ENCODE measurements around the gene COL8A1.
"Not testable (repeated sequence)": the region's sequence is repeated elsewhere in the genome, so short reads cannot be mapped to it uniquely, and the experiment has no call there.

COL8A1 gene

DNA sequence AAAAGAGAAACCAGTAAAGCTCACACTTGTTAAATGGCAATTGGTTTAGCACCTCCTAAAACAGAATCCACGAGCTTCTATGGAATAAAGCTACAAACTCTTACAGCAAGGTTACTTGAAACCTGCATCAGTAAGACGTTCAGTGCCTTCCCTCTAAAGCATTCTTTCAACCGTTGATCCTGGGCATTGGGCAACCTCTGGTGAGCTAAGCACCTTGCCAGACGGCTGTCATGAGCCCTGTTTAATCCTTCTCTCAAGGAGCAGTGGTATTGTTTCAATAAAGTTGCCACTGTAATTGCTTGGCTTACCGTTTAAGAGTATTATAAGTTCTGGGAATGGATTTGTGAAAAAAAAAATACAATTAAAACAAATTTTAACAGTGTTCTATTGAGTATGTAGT, 75.0 kb downstream of the COL8A1 start:
- H3K9me3 ChIP-seq (ENCODE audit: control insufficient read depth, low read depth, low read length) = no peaks in the 10 kb centered on the region
- no peaks in the 10 kb centered on the region for H3K36me3 ChIP-seq (ENCODE audit: control insufficient read depth, low read depth, low read length)
- H3K27ac ChIP-seq (ENCODE audit: low read length) = no peak overlapping the region
- peaks cover 10% of the 10 kb centered on the region for H3K4me1 ChIP-seq (ENCODE audit: control insufficient read depth, low read depth, low read length)
- H3K9ac ChIP-seq (ENCODE audit: low read length) = no peak overlapping the region
- no peaks in the 10 kb centered on the region for H3K27me3 ChIP-seq (ENCODE audit: control insufficient read depth, insufficient read depth, low read length)
- no peak overlapping the region for H3K4me3 ChIP-seq (ENCODE audit: low read length)

GRCh38 chr3:99714146-99714545, 75.8 kb downstream of the COL8A1 start:
- Histone ChIP-seq H3K36me3 (ENCODE audit: control insufficient read depth, low read depth, low read length) (no peaks in the 10 kb centered on the region), H3K4me1 (ENCODE audit: control insufficient read depth, low read depth, low read length) (peaks cover 10% of the 10 kb centered on the region), H3K9ac (ENCODE audit: low read length) (no peak overlapping the region), H3K27me3 (ENCODE audit: control insufficient read depth, insufficient read depth, low read length) (no peaks in the 10 kb centered on the region), H3K4me3 (ENCODE audit: low read length) (no peak overlapping the region), H3K27ac (ENCODE audit: low read length) (no peak overlapping the region), H3K9me3 (ENCODE audit: control insufficient read depth, low read depth, low read length) (no peaks in the 10 kb centered on the region)

GRCh38 chr3:99714575-99714974, 76.2 kb downstream of the COL8A1 start:
- Histone ChIP-seq H3K9ac (ENCODE audit: low read length) (no peak overlapping the region), H3K9me3 (ENCODE audit: control insufficient read depth, low read depth, low read length) (no peaks in the 10 kb centered on the region), H3K4me1 (ENCODE audit: control insufficient read depth, low read depth, low read length) (peaks cover 10% of the 10 kb centered on the region), H3K27ac (ENCODE audit: low read length) (no peak overlapping the region), H3K4me3 (ENCODE audit: low read length) (no peak overlapping the region), H3K36me3 (ENCODE audit: control insufficient read depth, low read depth, low read length) (no peaks in the 10 kb centered on the region), H3K27me3 (ENCODE audit: control insufficient read depth, insufficient read depth, low read length) (no peaks in the 10 kb centered on the region)

DNA sequence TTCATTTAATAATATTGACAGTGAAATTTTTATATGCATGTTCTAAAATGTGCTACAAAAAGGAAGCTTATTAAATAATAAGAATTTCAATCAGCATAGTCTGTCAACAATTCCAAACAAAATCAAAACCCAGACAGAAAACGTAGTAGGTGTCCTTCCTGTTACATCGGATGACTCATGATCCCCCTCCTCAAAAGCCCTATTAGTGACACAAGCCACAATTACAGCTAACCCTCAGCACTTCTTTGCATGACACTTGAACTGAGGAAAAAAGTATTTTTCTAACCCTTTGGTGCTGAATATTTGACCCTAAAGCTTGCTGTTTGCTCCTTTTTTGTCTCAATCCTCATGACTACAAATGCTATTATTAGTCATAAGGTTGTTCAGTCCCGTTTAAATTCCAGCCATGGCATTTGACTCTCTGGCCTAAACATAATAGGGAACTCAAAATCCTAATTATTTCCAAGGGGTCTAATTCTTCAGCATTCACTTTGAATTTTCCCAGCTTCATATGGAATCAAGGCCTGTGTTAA, 78.1 kb downstream of the COL8A1 start:
- Histone ChIP-seq H3K9me3 (ENCODE audit: control insufficient read depth, low read depth, low read length) (no peaks in the 10 kb centered on the region), H3K27ac (ENCODE audit: low read length) (no peak overlapping the region), H3K4me3 (ENCODE audit: low read length) (no peak overlapping the region), H3K4me1 (ENCODE audit: control insufficient read depth, low read depth, low read length) (peaks cover 11% of the 10 kb centered on the region), H3K27me3 (ENCODE audit: control insufficient read depth, insufficient read depth, low read length) (no peaks in the 10 kb centered on the region), H3K36me3 (ENCODE audit: control insufficient read depth, low read depth, low read length) (no peaks in the 10 kb centered on the region), H3K9ac (ENCODE audit: low read length) (no peak overlapping the region)

GRCh38 chr3:99720985-99721632, 82.7 kb downstream of the COL8A1 start:
- Histone ChIP-seq H3K36me3 (ENCODE audit: control insufficient read depth, low read depth, low read length) (no peaks in the 10 kb centered on the region), H3K4me1 (ENCODE audit: control insufficient read depth, low read depth, low read length) (peaks cover 13% of the 10 kb centered on the region), H3K27me3 (ENCODE audit: control insufficient read depth, insufficient read depth, low read length) (no peaks in the 10 kb centered on the region), H3K9me3 (ENCODE audit: control insufficient read depth, low read depth, low read length) (no peaks in the 10 kb centered on the region), H3K27ac (ENCODE audit: low read length) (no peak overlapping the region), H3K9ac (ENCODE audit: low read length) (no peak overlapping the region), H3K4me3 (ENCODE audit: low read length) (no peak overlapping the region)

GRCh38 chr3:99721633-99722007, 83.2 kb downstream of the COL8A1 start:
- Histone ChIP-seq H3K4me3 (ENCODE audit: low read length) (no peak overlapping the region), H3K27me3 (ENCODE audit: control insufficient read depth, insufficient read depth, low read length) (no peaks in the 10 kb centered on the region), H3K4me1 (ENCODE audit: control insufficient read depth, low read depth, low read length) (peaks cover 8% of the 10 kb centered on the region), H3K36me3 (ENCODE audit: control insufficient read depth, low read depth, low read length) (no peaks in the 10 kb centered on the region), H3K9ac (ENCODE audit: low read length) (no peak overlapping the region), H3K27ac (ENCODE audit: low read length) (no peak overlapping the region), H3K9me3 (ENCODE audit: control insufficient read depth, low read depth, low read length) (no peaks in the 10 kb centered on the region)

- Histone ChIP-seq H3K9me3 (ENCODE audit: control insufficient read depth, low read depth, low read length) (no peaks in the 10 kb centered on the region), H3K27me3 (ENCODE audit: control insufficient read depth, insufficient read depth, low read length) (no peaks in the 10 kb centered on the region), H3K27ac (ENCODE audit: low read length) (no peak overlapping the region), H3K4me1 (ENCODE audit: control insufficient read depth, low read depth, low read length) (peaks cover 6% of the 10 kb centered on the region), H3K4me3 (ENCODE audit: low read length) (no peak overlapping the region), H3K9ac (ENCODE audit: low read length) (no peak overlapping the region), H3K36me3 (ENCODE audit: control insufficient read depth, low read depth, low read length) (no peaks in the 10 kb centered on the region)
Observed at GRCh38 chr3:99724276-99724675, 85.9 kb downstream of the COL8A1 start.

GRCh38 chr3:99730870-99731269, 92.5 kb downstream of the COL8A1 start:
- H3K9ac ChIP-seq (ENCODE audit: low read length) = no peak overlapping the region
- no peaks in the 10 kb centered on the region for H3K9me3 ChIP-seq (ENCODE audit: control insufficient read depth, low read depth, low read length)
- no peaks in the 10 kb centered on the region for H3K36me3 ChIP-seq (ENCODE audit: control insufficient read depth, low read depth, low read length)
- no peak overlapping the region for H3K4me3 ChIP-seq (ENCODE audit: low read length)
- no peak overlapping the region for H3K27ac ChIP-seq (ENCODE audit: low read length)
- no peaks in the 10 kb centered on the region for H3K27me3 ChIP-seq (ENCODE audit: control insufficient read depth, insufficient read depth, low read length)
- H3K4me1 ChIP-seq (ENCODE audit: control insufficient read depth, low read depth, low read length) = no peaks in the 10 kb centered on the region

DNA sequence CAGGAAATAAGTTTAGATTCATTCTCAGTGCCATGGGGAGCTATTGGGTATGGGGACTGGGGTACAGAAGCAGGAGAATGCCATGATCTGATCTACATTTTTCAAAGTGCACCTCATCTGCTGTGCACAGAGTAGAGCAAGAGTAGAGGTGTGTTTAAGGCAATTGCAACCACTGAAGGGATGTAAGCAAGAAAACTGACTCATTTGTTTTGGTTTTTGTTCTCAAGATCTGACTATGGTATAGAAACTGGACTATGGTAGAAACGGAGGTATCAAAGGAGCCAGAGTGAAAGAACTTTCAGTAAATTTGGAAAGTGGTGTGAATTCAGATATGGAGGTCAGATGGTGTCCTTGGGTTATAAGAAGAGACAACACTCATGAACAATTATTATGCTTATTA, 93.1 kb downstream of the COL8A1 start:
- Histone ChIP-seq H3K9me3 (ENCODE audit: control insufficient read depth, low read depth, low read length) (no peaks in the 10 kb centered on the region), H3K27ac (ENCODE audit: low read length) (no peak overlapping the region), H3K27me3 (ENCODE audit: control insufficient read depth, insufficient read depth, low read length) (no peaks in the 10 kb centered on the region), H3K36me3 (ENCODE audit: control insufficient read depth, low read depth, low read length) (no peaks in the 10 kb centered on the region), H3K9ac (ENCODE audit: low read length) (no peak overlapping the region), H3K4me1 (ENCODE audit: control insufficient read depth, low read depth, low read length) (no peaks in the 10 kb centered on the region), H3K4me3 (ENCODE audit: low read length) (no peak overlapping the region)

DNA sequence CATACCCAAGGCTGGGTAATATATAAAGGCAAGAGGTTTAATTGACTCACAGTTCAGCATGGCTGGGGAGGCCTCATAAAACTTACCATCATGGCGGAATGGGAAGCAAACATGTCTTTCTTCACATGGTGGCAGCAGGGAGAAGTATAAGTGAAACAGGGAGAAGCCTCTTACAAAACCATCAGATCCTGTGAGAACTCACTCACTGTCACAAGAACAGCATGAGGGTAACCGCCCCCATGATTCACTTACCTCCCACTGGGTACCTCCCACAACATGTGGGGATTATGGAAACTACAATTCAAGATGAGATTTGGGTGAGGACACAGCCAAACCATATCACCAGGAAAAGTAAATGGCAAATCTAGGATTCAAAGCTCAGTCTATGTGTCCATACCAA, 102.0 kb downstream of the COL8A1 start:
- H3K4me3 ChIP-seq (ENCODE audit: low read length); H3K27ac ChIP-seq (ENCODE audit: low read length); H3K9me3 ChIP-seq (ENCODE audit: control insufficient read depth, low read depth, low read length); H3K36me3 ChIP-seq (ENCODE audit: control insufficient read depth, low read depth, low read length); H3K9ac ChIP-seq (ENCODE audit: low read length); H3K4me1 ChIP-seq (ENCODE audit: control insufficient read depth, low read depth, low read length); H3K27me3 ChIP-seq (ENCODE audit: control insufficient read depth, insufficient read depth, low read length): not testable (repeated sequence)

GRCh38 chr3:99741588-99741987, 103.2 kb downstream of the COL8A1 start:
- no peak overlapping the region for H3K9ac ChIP-seq (ENCODE audit: low read length)
- no peak overlapping the region for H3K4me3 ChIP-seq (ENCODE audit: low read length)
- H3K4me1 ChIP-seq (ENCODE audit: control insufficient read depth, low read depth, low read length) = no peaks in the 10 kb centered on the region
- H3K36me3 ChIP-seq (ENCODE audit: control insufficient read depth, low read depth, low read length) = no peaks in the 10 kb centered on the region
- no peaks in the 10 kb centered on the region for H3K27me3 ChIP-seq (ENCODE audit: control insufficient read depth, insufficient read depth, low read length)
- H3K9me3 ChIP-seq (ENCODE audit: control insufficient read depth, low read depth, low read length) = peaks cover 6% of the 10 kb centered on the region
- no peak overlapping the region for H3K27ac ChIP-seq (ENCODE audit: low read length)

- Histone ChIP-seq H3K9me3 (ENCODE audit: control insufficient read depth, low read depth, low read length) (no peaks in the 10 kb centered on the region), H3K9ac (ENCODE audit: low read length) (no peak overlapping the region), H3K4me3 (ENCODE audit: low read length) (no peak overlapping the region), H3K36me3 (ENCODE audit: control insufficient read depth, low read depth, low read length) (no peaks in the 10 kb centered on the region), H3K27ac (ENCODE audit: low read length) (no peak overlapping the region), H3K27me3 (ENCODE audit: control insufficient read depth, insufficient read depth, low read length) (no peaks in the 10 kb centered on the region), H3K4me1 (ENCODE audit: control insufficient read depth, low read depth, low read length) (no peaks in the 10 kb centered on the region)
Observed at GRCh38 chr3:99747915-99748314, 109.5 kb downstream of the COL8A1 start.
